SK-N-SH treated with all-trans-retinoic acid at 6 μM for 48 hours (cell line): Measurements from ENCODE around the gene FOXN3.

ENCODE experiments used
- ATAC-seq: fragments of 200-7000 bp; cut with Tn5 transposase; 3 replicates; pipeline ENCODE4 v1.9.1; 2020; ENCODE audit warnings: mild to moderate bottlenecking, moderate library complexity
- ARNTL ChIP-seq: fragments of 450-650 bp; formaldehyde crosslinking; IDR thresholded peaks from 2 replicates; pipeline ENCODE4 v1.5.0; 2020; ENCODE audit warnings: low read depth, mild to moderate bottlenecking, moderate library complexity, borderline replicate concordance
- BACH2 ChIP-seq: fragments of 250-450 bp; sonication (Bioruptor Pico); IDR thresholded peaks from 2 replicates; pipeline ENCODE4 v1.9.0; 2021; ENCODE audit warnings: mild to moderate bottlenecking, borderline replicate concordance
- CSDC2 ChIP-seq: fragments of 250-450 bp; sonication (Bioruptor Pico); IDR thresholded peaks from 2 replicates; pipeline ENCODE4 v1.5.0; 2020; ENCODE audit warnings: mild to moderate bottlenecking, moderate library complexity
- ESRRG ChIP-seq: fragments of 250-450 bp; sonication (Bioruptor Pico); IDR thresholded peaks from 2 replicates; pipeline ENCODE4 v1.6.1; 2021; ENCODE audit warnings: mild to moderate bottlenecking
- GLIS3 ChIP-seq: fragments of 250-450 bp; sonication (Bioruptor Pico); IDR thresholded peaks from 2 replicates; pipeline ENCODE4 v1.5.0; 2020; ENCODE audit warnings: mild to moderate bottlenecking, moderate library complexity
- ISL1 ChIP-seq: fragments of 250-450 bp; sonication (Bioruptor Pico); IDR thresholded peaks from 2 replicates; pipeline ENCODE4 v2.1.2; 2022; ENCODE audit warnings: mild to moderate bottlenecking, moderate library complexity
- OSR1 ChIP-seq: fragments of 250-450 bp; sonication (Bioruptor Pico); IDR thresholded peaks from 2 replicates; pipeline ENCODE4 v1.8.0; 2022; ENCODE audit warnings: moderate library complexity, mild to moderate bottlenecking, inconsistent platforms
- PPARA ChIP-seq: fragments of 250-450 bp; sonication (Bioruptor Pico); IDR thresholded peaks from 2 replicates; pipeline ENCODE4 v1.5.0; 2020; ENCODE audit warnings: mild to moderate bottlenecking, borderline replicate concordance
- RARB ChIP-seq: fragments of 250-450 bp; sonication (Bioruptor Pico); IDR thresholded peaks from 2 replicates; pipeline ENCODE4 v1.8.0; 2021; ENCODE audit warnings: mild to moderate bottlenecking, moderate library complexity
- SNAI2 ChIP-seq: fragments of 250-450 bp; sonication (Bioruptor Pico); IDR thresholded peaks from 2 replicates; pipeline ENCODE4 v1.5.0; 2020; ENCODE audit warnings: mild to moderate bottlenecking, moderate library complexity
- TCF4 ChIP-seq: fragments of 250-450 bp; sonication (Bioruptor Pico); IDR thresholded peaks from 2 replicates; pipeline ENCODE4 v1.8.0; 2021; ENCODE audit warnings: mild to moderate bottlenecking, moderate library complexity, borderline replicate concordance
- ZC3H10 ChIP-seq: fragments of 250-450 bp; sonication (Bioruptor Pico); IDR thresholded peaks from 2 replicates; pipeline ENCODE4 v1.5.1; 2021; ENCODE audit warnings: mild to moderate bottlenecking, moderate library complexity
- ZFP3 ChIP-seq: fragments of 250-450 bp; sonication (Bioruptor Pico); IDR thresholded peaks from 2 replicates; pipeline ENCODE4 v1.5.0; 2020; ENCODE audit warnings: mild to moderate bottlenecking, moderate library complexity
- ZFP30 ChIP-seq: fragments of 450-650 bp; formaldehyde crosslinking; IDR thresholded peaks from 2 replicates; pipeline ENCODE4 v1.5.0; 2022; ENCODE audit warnings: mild to moderate bottlenecking, moderate library complexity
- ZNF565 ChIP-seq: fragments of 450-650 bp; formaldehyde crosslinking; conservative IDR thresholded peaks from 2 replicates; pipeline ENCODE4 v1.5.0; 2020; ENCODE audit warnings: low read depth, mild to moderate bottlenecking, moderate library complexity
- ZNF70 ChIP-seq: fragments of 450-650 bp; formaldehyde crosslinking; IDR thresholded peaks from 2 replicates; pipeline ENCODE4 v1.5.0; 2020; ENCODE audit warnings: mild to moderate bottlenecking, moderate library complexity
- ZNF8 ChIP-seq: fragments of 450-650 bp; formaldehyde crosslinking; IDR thresholded peaks from 2 replicates; pipeline ENCODE4 v1.5.0; 2020; ENCODE audit warnings: mild to moderate bottlenecking, moderate library complexity
- TF ChIP-seq, protein P1 (sequence below): fragments of 250-450 bp; sonication (Bioruptor Pico); IDR thresholded peaks from 2 replicates; pipeline ENCODE4 v1.5.0; 2020; ENCODE audit warnings: mild to moderate bottlenecking, moderate library complexity
- TF ChIP-seq, protein P2 (sequence below): fragments of 250-450 bp; sonication (Bioruptor Pico); IDR thresholded peaks from 2 replicates; pipeline ENCODE4 v1.5.1; 2020; ENCODE audit warnings: low read depth, mild to moderate bottlenecking, moderate library complexity
- TF ChIP-seq, protein P3 (sequence below): fragments of 250-450 bp; sonication (Bioruptor Pico); IDR thresholded peaks from 2 replicates; pipeline ENCODE4 v1.5.1; 2021; ENCODE audit warnings: mild to moderate bottlenecking, moderate library complexity
- TF ChIP-seq, protein P4 (sequence below): fragments of 250-450 bp; sonication (Bioruptor Pico); IDR thresholded peaks from 2 replicates; pipeline ENCODE4 v1.8.0; 2020; ENCODE audit warnings: mild to moderate bottlenecking, moderate library complexity, borderline replicate concordance
- TF ChIP-seq, protein P5 (sequence below): fragments of 250-450 bp; sonication (Bioruptor Pico); IDR thresholded peaks from 2 replicates; pipeline ENCODE4 v1.8.0; 2021; ENCODE audit warnings: low read depth, mild to moderate bottlenecking, moderate library complexity, borderline replicate concordance

FOXN3 gene

DNA sequence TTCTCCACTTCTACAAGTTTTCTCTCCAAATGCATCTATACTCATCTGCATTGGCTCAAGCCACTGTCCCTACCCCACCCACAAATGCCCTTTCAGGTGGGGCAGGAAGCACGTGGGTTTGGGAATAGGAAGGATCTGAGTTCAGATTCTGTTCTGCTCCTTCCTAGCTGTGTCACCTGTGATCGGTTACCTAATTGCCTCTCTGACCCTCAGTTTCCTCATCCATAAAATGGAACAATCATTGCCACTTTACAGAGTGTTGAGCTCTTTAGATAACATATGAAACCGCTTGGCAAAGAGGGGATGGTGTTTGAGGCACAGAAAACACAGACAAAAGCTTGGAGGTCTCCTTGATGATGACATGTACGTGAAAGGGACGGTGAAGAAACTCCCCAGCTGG, 34.5 kb downstream of the FOXN3 start:
- TF ChIP-seq, protein P1, sequence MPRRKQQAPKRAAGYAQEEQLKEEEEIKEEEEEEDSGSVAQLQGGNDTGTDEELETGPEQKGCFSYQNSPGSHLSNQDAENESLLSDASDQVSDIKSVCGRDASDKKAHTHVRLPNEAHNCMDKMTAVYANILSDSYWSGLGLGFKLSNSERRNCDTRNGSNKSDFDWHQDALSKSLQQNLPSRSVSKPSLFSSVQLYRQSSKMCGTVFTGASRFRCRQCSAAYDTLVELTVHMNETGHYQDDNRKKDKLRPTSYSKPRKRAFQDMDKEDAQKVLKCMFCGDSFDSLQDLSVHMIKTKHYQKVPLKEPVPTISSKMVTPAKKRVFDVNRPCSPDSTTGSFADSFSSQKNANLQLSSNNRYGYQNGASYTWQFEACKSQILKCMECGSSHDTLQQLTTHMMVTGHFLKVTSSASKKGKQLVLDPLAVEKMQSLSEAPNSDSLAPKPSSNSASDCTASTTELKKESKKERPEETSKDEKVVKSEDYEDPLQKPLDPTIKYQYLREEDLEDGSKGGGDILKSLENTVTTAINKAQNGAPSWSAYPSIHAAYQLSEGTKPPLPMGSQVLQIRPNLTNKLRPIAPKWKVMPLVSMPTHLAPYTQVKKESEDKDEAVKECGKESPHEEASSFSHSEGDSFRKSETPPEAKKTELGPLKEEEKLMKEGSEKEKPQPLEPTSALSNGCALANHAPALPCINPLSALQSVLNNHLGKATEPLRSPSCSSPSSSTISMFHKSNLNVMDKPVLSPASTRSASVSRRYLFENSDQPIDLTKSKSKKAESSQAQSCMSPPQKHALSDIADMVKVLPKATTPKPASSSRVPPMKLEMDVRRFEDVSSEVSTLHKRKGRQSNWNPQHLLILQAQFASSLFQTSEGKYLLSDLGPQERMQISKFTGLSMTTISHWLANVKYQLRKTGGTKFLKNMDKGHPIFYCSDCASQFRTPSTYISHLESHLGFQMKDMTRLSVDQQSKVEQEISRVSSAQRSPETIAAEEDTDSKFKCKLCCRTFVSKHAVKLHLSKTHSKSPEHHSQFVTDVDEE (CRISPR knock-in tag) = no peak
- TF ChIP-seq, protein P2, sequence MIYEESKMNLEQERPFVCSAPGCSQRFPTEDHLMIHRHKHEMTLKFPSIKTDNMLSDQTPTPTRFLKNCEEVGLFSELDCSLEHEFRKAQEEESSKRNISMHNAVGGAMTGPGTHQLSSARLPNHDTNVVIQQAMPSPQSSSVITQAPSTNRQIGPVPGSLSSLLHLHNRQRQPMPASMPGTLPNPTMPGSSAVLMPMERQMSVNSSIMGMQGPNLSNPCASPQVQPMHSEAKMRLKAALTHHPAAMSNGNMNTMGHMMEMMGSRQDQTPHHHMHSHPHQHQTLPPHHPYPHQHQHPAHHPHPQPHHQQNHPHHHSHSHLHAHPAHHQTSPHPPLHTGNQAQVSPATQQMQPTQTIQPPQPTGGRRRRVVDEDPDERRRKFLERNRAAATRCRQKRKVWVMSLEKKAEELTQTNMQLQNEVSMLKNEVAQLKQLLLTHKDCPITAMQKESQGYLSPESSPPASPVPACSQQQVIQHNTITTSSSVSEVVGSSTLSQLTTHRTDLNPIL (CRISPR knock-in tag) = no peak
- TF ChIP-seq TCF4 (CRISPR knock-in tag) (no peak), ZNF8 (CRISPR knock-in tag) (no peak), CSDC2 (CRISPR knock-in tag) (no peak), ESRRG (CRISPR knock-in tag) (no peak), ZC3H10 (no peak), ISL1 (CRISPR knock-in tag) (no peak), GLIS3 (CRISPR knock-in tag) (no peak)
- TF ChIP-seq, all 23 proteins: peak for 0
- ATAC-seq = no peak

DNA sequence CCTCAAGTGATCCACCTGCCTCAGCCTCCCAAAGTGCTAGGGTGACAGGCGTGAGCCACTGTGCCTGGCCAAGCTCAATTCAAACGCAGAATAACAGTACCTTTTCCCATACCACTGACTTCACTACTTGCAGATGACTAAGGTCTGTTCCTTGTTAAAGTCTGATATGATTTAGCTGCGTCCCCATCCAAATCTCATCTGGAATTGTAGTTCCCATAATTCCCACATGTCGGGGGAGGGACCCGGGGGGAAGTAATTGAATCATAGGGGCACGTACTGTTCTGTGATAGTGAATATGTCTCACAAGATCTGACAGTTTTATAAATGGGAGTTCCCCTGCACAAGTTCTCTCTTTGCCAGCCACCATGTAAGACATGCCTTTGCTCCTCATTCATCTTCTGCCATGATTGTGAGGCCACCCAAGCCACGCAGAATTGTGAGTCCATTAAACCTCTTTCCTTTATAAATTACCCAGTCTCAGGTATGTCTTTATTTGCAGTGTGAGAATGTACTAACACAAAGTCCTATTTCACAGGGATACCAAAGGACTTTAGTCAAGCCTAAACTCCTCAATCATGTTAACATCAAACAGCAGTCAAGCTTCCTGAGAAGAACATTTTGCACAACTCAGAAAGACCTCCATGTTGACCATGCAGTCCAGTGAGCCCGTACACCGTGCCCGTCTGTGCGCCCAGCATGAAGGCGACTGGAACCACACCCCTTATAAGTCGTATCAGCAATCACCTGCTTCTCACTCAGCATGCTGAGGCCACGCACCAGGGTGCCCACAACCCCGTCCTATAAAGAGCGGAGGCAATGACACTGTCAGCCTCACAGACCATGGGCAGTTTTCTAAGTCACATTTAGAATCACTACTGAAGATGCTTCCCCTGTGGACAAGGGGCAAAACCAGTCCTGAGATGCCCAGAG, 36.9 kb downstream of the FOXN3 start:
- no peak for TF ChIP-seq CSDC2 (CRISPR knock-in tag)
- TF ChIP-seq OSR1 (CRISPR knock-in tag) = no peak
- no peak for TF ChIP-seq ZNF565 (CRISPR knock-in tag)
- no peak for TF ChIP-seq BACH2 (CRISPR knock-in tag)
- TF ChIP-seq ZC3H10 = no peak
- TF ChIP-seq, protein P3, sequence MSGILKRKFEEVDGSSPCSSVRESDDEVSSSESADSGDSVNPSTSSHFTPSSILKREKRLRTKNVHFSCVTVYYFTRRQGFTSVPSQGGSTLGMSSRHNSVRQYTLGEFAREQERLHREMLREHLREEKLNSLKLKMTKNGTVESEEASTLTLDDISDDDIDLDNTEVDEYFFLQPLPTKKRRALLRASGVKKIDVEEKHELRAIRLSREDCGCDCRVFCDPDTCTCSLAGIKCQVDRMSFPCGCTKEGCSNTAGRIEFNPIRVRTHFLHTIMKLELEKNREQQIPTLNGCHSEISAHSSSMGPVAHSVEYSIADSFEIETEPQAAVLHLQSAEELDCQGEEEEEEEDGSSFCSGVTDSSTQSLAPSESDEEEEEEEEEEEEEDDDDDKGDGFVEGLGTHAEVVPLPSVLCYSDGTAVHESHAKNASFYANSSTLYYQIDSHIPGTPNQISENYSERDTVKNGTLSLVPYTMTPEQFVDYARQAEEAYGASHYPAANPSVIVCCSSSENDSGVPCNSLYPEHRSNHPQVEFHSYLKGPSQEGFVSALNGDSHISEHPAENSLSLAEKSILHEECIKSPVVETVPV = no peak
- no peak for TF ChIP-seq ZNF70 (CRISPR knock-in tag)
- no peak for TF ChIP-seq TCF4 (CRISPR knock-in tag)
- TF ChIP-seq, protein P4, sequence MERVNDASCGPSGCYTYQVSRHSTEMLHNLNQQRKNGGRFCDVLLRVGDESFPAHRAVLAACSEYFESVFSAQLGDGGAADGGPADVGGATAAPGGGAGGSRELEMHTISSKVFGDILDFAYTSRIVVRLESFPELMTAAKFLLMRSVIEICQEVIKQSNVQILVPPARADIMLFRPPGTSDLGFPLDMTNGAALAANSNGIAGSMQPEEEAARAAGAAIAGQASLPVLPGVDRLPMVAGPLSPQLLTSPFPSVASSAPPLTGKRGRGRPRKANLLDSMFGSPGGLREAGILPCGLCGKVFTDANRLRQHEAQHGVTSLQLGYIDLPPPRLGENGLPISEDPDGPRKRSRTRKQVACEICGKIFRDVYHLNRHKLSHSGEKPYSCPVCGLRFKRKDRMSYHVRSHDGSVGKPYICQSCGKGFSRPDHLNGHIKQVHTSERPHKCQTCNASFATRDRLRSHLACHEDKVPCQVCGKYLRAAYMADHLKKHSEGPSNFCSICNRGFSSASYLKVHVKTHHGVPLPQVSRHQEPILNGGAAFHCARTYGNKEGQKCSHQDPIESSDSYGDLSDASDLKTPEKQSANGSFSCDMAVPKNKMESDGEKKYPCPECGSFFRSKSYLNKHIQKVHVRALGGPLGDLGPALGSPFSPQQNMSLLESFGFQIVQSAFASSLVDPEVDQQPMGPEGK (CRISPR knock-in tag) = no peak
- no peak for TF ChIP-seq RARB (CRISPR knock-in tag)
- no peak for TF ChIP-seq ARNTL
- TF ChIP-seq, protein P1 (CRISPR knock-in tag) = no peak
- TF ChIP-seq GLIS3 (CRISPR knock-in tag) = no peak
- TF ChIP-seq PPARA (CRISPR knock-in tag) = no peak
- TF ChIP-seq ZFP30 (CRISPR knock-in tag) = no peak
- TF ChIP-seq, protein P5, sequence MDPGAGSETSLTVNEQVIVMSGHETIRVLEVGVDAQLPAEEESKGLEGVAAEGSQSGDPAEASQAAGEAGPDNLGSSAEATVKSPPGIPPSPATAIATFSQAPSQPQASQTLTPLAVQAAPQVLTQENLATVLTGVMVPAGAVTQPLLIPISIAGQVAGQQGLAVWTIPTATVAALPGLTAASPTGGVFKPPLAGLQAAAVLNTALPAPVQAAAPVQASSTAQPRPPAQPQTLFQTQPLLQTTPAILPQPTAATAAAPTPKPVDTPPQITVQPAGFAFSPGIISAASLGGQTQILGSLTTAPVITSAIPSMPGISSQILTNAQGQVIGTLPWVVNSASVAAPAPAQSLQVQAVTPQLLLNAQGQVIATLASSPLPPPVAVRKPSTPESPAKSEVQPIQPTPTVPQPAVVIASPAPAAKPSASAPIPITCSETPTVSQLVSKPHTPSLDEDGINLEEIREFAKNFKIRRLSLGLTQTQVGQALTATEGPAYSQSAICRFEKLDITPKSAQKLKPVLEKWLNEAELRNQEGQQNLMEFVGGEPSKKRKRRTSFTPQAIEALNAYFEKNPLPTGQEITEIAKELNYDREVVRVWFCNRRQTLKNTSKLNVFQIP (CRISPR knock-in tag) = no peak
- TF ChIP-seq ESRRG (CRISPR knock-in tag) = no peak
- TF ChIP-seq, protein P2 (CRISPR knock-in tag) = no peak
- TF ChIP-seq SNAI2 (CRISPR knock-in tag) = no peak
- TF ChIP-seq ZFP3 (CRISPR knock-in tag) = no peak
- ATAC-seq = no peak
